Adipose tissue (tissue), 3 donors: Measurements from ENCODE around the gene SASS6. TPM values are rescaled to one million over a fixed set of nuclear protein-coding genes. Genes with fewer than 3 reads are reported as not detected.

Source experiments
- polyA plus RNA-seq, 3 donors: library from polyadenylated mRNA; stranded (reverse); fragments of 200-250 nt; gene quantifications; one replicate each; pipeline ENCODE4 v1.2.3, GENCODE V29; 2013
- donor health status: healthy with polysubstance abuse.
- donor health status: Bipolar disorder and iron deficiency.
- donor health status: healthy.

The SASS6 gene
- polyA plus RNA-seq, 3 donors, result 0.62 to 2.0 (median 0.94) TPM

Other genes with a start within 250 kb of the SASS6 start
- 1 to 10 TPM; 6.3 to 8.4 (median 6.6) TPM for gene SLC35A3, start 162.9 kb downstream of the SASS6 start, polyA plus RNA-seq
- 1 to 10 TPM; 6.4 to 7.0 (median 6.7) TPM for gene TRMT13, start 233 bp upstream of the SASS6 start, polyA plus RNA-seq
- gene LRRC39, start 45.3 kb upstream of the SASS6 start, polyA plus RNA-seq, result 1 to 10 TPM in 2 of 3 donors, under 1 TPM in 1; 0.35 to 1.1 (median 1.0) TPM
- gene DBT, start 116.9 kb upstream of the SASS6 start, polyA plus RNA-seq, result 1 to 10 TPM; 4.4 to 5.8 (median 5.4) TPM
- gene RTCA, start 133.3 kb upstream of the SASS6 start, polyA plus RNA-seq, result 10 to 100 TPM; 19.6 to 24.2 (median 20.9) TPM
- 1 to 10 TPM; 1.4 to 3.0 (median 2.3) TPM for gene CDC14A, start 219.6 kb upstream of the SASS6 start, polyA plus RNA-seq